ENCODE data around the gene ACIN1. TPM values are rescaled to one million over a fixed set of nuclear protein-coding genes. Genes with fewer than 3 reads are reported as not detected.

Gene ACIN1
- total RNA-seq, 6 donors from 2014 or later: 91.1 to 350 (median 139) TPM

GRCh38 chr14:23091294-23092225 is 3.4 kb downstream of the ACIN1 start:
- no peak overlapping the region for H3K4me3 ChIP-seq

GRCh38 chr14:23090254-23090636 is 4.7 kb downstream of the ACIN1 start:
- Histone ChIP-seq H3K9me3 (no peaks in the 10 kb centered on the region), H3K36me3 (peaks cover 26 to 79% (median 60%) of the 10 kb centered on the region in 4 donors), H3K4me1 (peaks cover 22 to 50% (median 33%) of the 10 kb centered on the region in 4 donors), H3K27ac (peak overlapping the region in 1 of 4 donors; percentile 13), H3K4me3 (no peak overlapping the region), H3K27me3 (no peaks in the 10 kb centered on the region)
- DNase-seq: no peak
- 47 to 62% methylated on average over 4 of the region's 4 CpGs for WGBS, 2 donors
- no peak for ATAC-seq (ENCODE audit: low FRiP score in 2 of 2)
- TF ChIP-seq POLR2AphosphoS5 (IDR thresholded peaks at IDR 0.05) (no peak), CTCF (IDR thresholded peaks at IDR 0.05) (no peak), POLR2A (IDR thresholded peaks at IDR 0.05) (no peak), EP300 (IDR thresholded peaks at IDR 0.05) (no peak)

More at GRCh38 chr14:23091294-23092225, 3.4 kb downstream of the ACIN1 start:
- Histone ChIP-seq H3K27ac (no peak overlapping the region), H3K36me3 (peaks cover 20 to 66% (median 46%) of the 10 kb centered on the region in 4 donors), H3K9me3 (no peaks in the 10 kb centered on the region), H3K27me3 (no peaks in the 10 kb centered on the region), H3K4me1 (peaks cover 23 to 52% (median 34%) of the 10 kb centered on the region in 4 donors)
- ATAC-seq (ENCODE audit: low FRiP score in 2 of 2): no peak
- no peak for TF ChIP-seq POLR2A (IDR thresholded peaks at IDR 0.05)
- TF ChIP-seq CTCF (IDR thresholded peaks at IDR 0.05): no peak
- 83 to 84% methylated on average over 12 of the region's 12 CpGs for WGBS, 2 donors
- DNase-seq: no peak

- no peak for TF ChIP-seq POLR2A (IDR thresholded peaks at IDR 0.05)
- TF ChIP-seq CTCF (IDR thresholded peaks at IDR 0.05): no peak
- TF ChIP-seq POLR2AphosphoS5 (IDR thresholded peaks at IDR 0.05): no peak
- no peak for TF ChIP-seq EP300 (IDR thresholded peaks at IDR 0.05)
Measured at GRCh38 chr14:23089498-23090253, 5.3 kb downstream of the ACIN1 start.

GRCh38 chr14:23086565-23086964 is 8.4 kb downstream of the ACIN1 start:
- no peak for DNase-seq
- Histone ChIP-seq H3K36me3 (peaks cover 38 to 100% (median 84%) of the 10 kb centered on the region in 4 donors), H3K27ac (no peak overlapping the region), H3K27me3 (no peaks in the 10 kb centered on the region), H3K4me1 (peaks cover 5 to 22% (median 15%) of the 10 kb centered on the region in 4 donors), H3K9me3 (no peaks in the 10 kb centered on the region), H3K4me3 (no peak overlapping the region)
- 89 to 96% methylated on average over 1 of the region's 1 CpG for WGBS, 2 donors
- no peak for TF ChIP-seq POLR2AphosphoS5 (IDR thresholded peaks at IDR 0.05)
- no peak for TF ChIP-seq POLR2A (IDR thresholded peaks at IDR 0.05)
- TF ChIP-seq CTCF (IDR thresholded peaks at IDR 0.05): no peak
- no peak for TF ChIP-seq EP300 (IDR thresholded peaks at IDR 0.05)
- no peak for ATAC-seq (ENCODE audit: low FRiP score in 2 of 2)

More at GRCh38 chr14:23089498-23090253, 5.3 kb downstream of the ACIN1 start:
- Histone ChIP-seq H3K36me3 (peaks cover 26 to 85% (median 65%) of the 10 kb centered on the region in 4 donors), H3K9me3 (no peaks in the 10 kb centered on the region), H3K27ac (peak overlapping the region in 1 of 4 donors; percentile 13), H3K27me3 (no peaks in the 10 kb centered on the region), H3K4me3 (no peak overlapping the region), H3K4me1 (peaks cover 22 to 50% (median 33%) of the 10 kb centered on the region in 4 donors)
- ATAC-seq (ENCODE audit: low FRiP score in 2 of 2) (no peak), DNase-seq (no peak)
- WGBS, 2 donors: 73 to 88% methylated on average over 12 of the region's 12 CpGs

Data from upper lobe of left lung (tissue), 6 donors.